ENCODE measurements around the gene IFNK. TPM values are rescaled to one million over a fixed set of nuclear protein-coding genes. Genes with fewer than 3 reads are reported as not detected.

The IFNK gene
- total and polyA plus RNA-seq, 2 donors (not counting 3 experiments of a cell fraction or from before 2014, with no cell fraction given): not detected

GRCh38 chr9:27564670-27565069 lies 40.6 kb downstream of the IFNK start:
- H2AFZ ChIP-seq (ENCODE audit: low read depth, low read length): no peak overlapping the region
- H3K27me3 ChIP-seq (ENCODE audit: control insufficient read depth in 2 of 2, insufficient read depth in 2 of 2, low read length in 2 of 2): no peaks in the 10 kb centered on the region
- H3K36me3 ChIP-seq (ENCODE audit: control insufficient read depth in 2 of 2, extremely low read depth in 1 of 2, insufficient read depth in 2 of 2, low read length in 2 of 2): no peaks in the 10 kb centered on the region
- H4K20me1 ChIP-seq (replicated peaks; ENCODE audit: control insufficient read depth, extremely low read depth, insufficient read depth, low read length): no peaks in the 10 kb centered on the region
- dilution Hi-C loops (cut with MboI; ENCODE audit: extremely low pct_ligation_motif_present, low sequenced_read_pairs): no loop called here
- H3K4me1 ChIP-seq (ENCODE audit: control insufficient read depth, extremely low read depth, insufficient read depth, low read length): no peaks in the 10 kb centered on the region
- no peaks in the 10 kb centered on the region for H3K9me1 ChIP-seq (replicated peaks; ENCODE audit: control insufficient read depth, extremely low read depth, insufficient read depth, low read length)
- H3K27ac ChIP-seq (ENCODE audit: insufficient read depth, low read depth, low read length): no peak overlapping the region
- no peaks in the 10 kb centered on the region for H3K79me2 ChIP-seq (ENCODE audit: control insufficient read depth, insufficient read depth, low read length)
- BruUV-seq (replicated peaks): no TSS peak
- DNase-seq (ENCODE audit: low read depth, low spot score) (no peak), FAIRE-seq (no peak)
- no peak overlapping the region for H3K9ac ChIP-seq (replicated peaks; ENCODE audit: extremely low read depth, insufficient read depth, low read length)
- H3K4me2 ChIP-seq (ENCODE audit: insufficient read depth, low read length): no peak overlapping the region
- intact Hi-C loops (cut with micrococcal nuclease): no loop called here
- ChIA-PET POLR2A (no interaction called here), CTCF (no interaction called here)
- no peaks in the 10 kb centered on the region for H3K9me3 ChIP-seq (replicated peaks; ENCODE audit: control insufficient read depth, insufficient read depth, low read length)
- TF ChIP-seq MAX (IDR thresholded peaks at IDR 0.05; ENCODE audit: insufficient read depth, insufficient read length) (no peak), POLR2A (IDR thresholded peaks at IDR 0.05; ENCODE audit: low read depth, low read length) (no peak), CTCF (IDR thresholded peaks at IDR 0.05; ENCODE audit: extremely low read depth in 1 of 2, insufficient read depth in 1 of 2, low read depth in 1 of 2, low read length in 2 of 2) (no peak)
- H3K4me3 ChIP-seq (replicated peaks in 1 of 3; ENCODE audit: insufficient read depth in 1 of 3, low read depth in 1 of 3, low read length in 3 of 3): no peak overlapping the region

- Histone ChIP-seq H3K36me3 (ENCODE audit: control insufficient read depth in 2 of 2, extremely low read depth in 1 of 2, insufficient read depth in 2 of 2, low read length in 2 of 2) (no peaks in the 10 kb centered on the region), H3K27ac (ENCODE audit: insufficient read depth, low read depth, low read length) (no peak overlapping the region), H2AFZ (ENCODE audit: low read depth, low read length) (no peak overlapping the region), H3K27me3 (ENCODE audit: control insufficient read depth in 2 of 2, insufficient read depth in 2 of 2, low read length in 2 of 2) (no peaks in the 10 kb centered on the region), H3K4me3 (replicated peaks in 1 of 3; ENCODE audit: insufficient read depth in 1 of 3, low read depth in 1 of 3, low read length in 3 of 3) (no peak overlapping the region), H4K20me1 (replicated peaks; ENCODE audit: control insufficient read depth, extremely low read depth, insufficient read depth, low read length) (no peaks in the 10 kb centered on the region), H3K4me2 (ENCODE audit: insufficient read depth, low read length) (no peak overlapping the region), H3K4me1 (ENCODE audit: control insufficient read depth, extremely low read depth, insufficient read depth, low read length) (no peaks in the 10 kb centered on the region), H3K9me1 (replicated peaks; ENCODE audit: control insufficient read depth, extremely low read depth, insufficient read depth, low read length) (no peaks in the 10 kb centered on the region), H3K79me2 (ENCODE audit: control insufficient read depth, insufficient read depth, low read length) (no peaks in the 10 kb centered on the region), H3K9me3 (replicated peaks; ENCODE audit: control insufficient read depth, insufficient read depth, low read length) (no peaks in the 10 kb centered on the region), H3K9ac (replicated peaks; ENCODE audit: extremely low read depth, insufficient read depth, low read length) (no peak overlapping the region)
- POLR2A ChIA-PET: no interaction called here
- intact Hi-C loops (cut with micrococcal nuclease) (no loop called here), dilution Hi-C loops (cut with MboI; ENCODE audit: extremely low pct_ligation_motif_present, low sequenced_read_pairs) (no loop called here)
- no peak for DNase-seq (ENCODE audit: low read depth, low spot score)
- CTCF ChIA-PET: interaction anchor here (1.2 kb wide), 1 partner anchor 36 kb away, joined by 4 read pairs; the partner anchor contains the start of gene MOB3B
- FAIRE-seq: no peak
- BruUV-seq (replicated peaks): no TSS peak
- TF ChIP-seq MAX (IDR thresholded peaks at IDR 0.05; ENCODE audit: insufficient read depth, insufficient read length) (no peak), JUN (IDR thresholded peaks at IDR 0.05; ENCODE audit: borderline replicate concordance, insufficient read depth, insufficient read length, low read depth) (no peak), EZH2 (IDR thresholded peaks at IDR 0.05; ENCODE audit: borderline replicate concordance, low read depth, low read length, severe bottlenecking) (no peak), POLR2AphosphoS5 (IDR thresholded peaks at IDR 0.05; ENCODE audit: insufficient read depth, low read depth, low read length) (no peak), MYC (IDR thresholded peaks at IDR 0.05; ENCODE audit: low read depth, low read length) (no peak), FOS (IDR thresholded peaks at IDR 0.05; ENCODE audit: borderline replicate concordance, insufficient read depth, low read length) (no peak), POLR2A (IDR thresholded peaks at IDR 0.05; ENCODE audit: low read depth, low read length) (no peak), CTCF (IDR thresholded peaks at IDR 0.05; ENCODE audit: extremely low read depth in 1 of 2, insufficient read depth in 1 of 2, low read depth in 1 of 2, low read length in 2 of 2) (no peak)
These were observed 41.6 kb downstream of the IFNK start for GRCh38 chr9:27565696-27566095.
